Endothelial cell of umbilical vein (primary cell): ENCODE measurements around the gene RNF150. TPM values are rescaled to one million over a fixed set of nuclear protein-coding genes. Genes with fewer than 3 reads are reported as not detected.

Experiments
- BruUV-seq: library from RNA; stranded (reverse); fragments of 400-500 nt; replicated peaks from 2 replicates; lab custom pipeline; 2021; lab: Mats Ljungman, UMichigan
- CTCF ChIA-PET: fragments of 300-600, 350-600 bp; sonication (Branson Sonifier 250); formaldehyde crosslinking; loops from one replicate; lab custom pipeline; 2021; ENCODE audit warnings: antibody characterized with exemption, inconsistent platforms; lab: Charles Lee
- POLR2A ChIA-PET: fragments of 300-600, 350-600 bp; sonication (Branson Sonifier 250); formaldehyde crosslinking; loops from one replicate; lab custom pipeline; 2021; ENCODE audit warnings: antibody characterized with exemption, inconsistent platforms; lab: Charles Lee
- DNase-seq: peaks from one replicate; pipeline ENCODE4 v3.0.0-alpha.2; 2011; ENCODE audit warnings: low read depth, low spot score
- FAIRE-seq: peaks from 2 replicates; lab custom pipeline; 2011; peaks lifted over from hg19 to GRCh38; lab: Jason Lieb, UNC
- H2AFZ ChIP-seq: 2 replicates; pipeline ENCODE4 v1.6.0; 2012; ENCODE audit warnings: low read depth, low read length, control low read depth, inconsistent platforms
- H3K27ac ChIP-seq: 2 replicates; pipeline ENCODE4 v1.5.1; 2011; ENCODE audit warnings: low read depth, mild to moderate bottlenecking, control low read depth, low read length, moderate library complexity; ENCODE audit not compliant: insufficient read depth
- H3K27me3 ChIP-seq, 2 experiments: 2 replicates each; pipeline versions ENCODE4 v1.6.0 to v1.6.1; 2011; ENCODE audit warnings: low read length in 2 of 2, mixed read lengths in 1 of 2; ENCODE audit not compliant: control insufficient read depth in 2 of 2, insufficient read depth in 2 of 2
- H3K36me3 ChIP-seq, 2 experiments: 2 replicates in 1 of 2; 3 replicates in 1 of 2; pipeline ENCODE4 v1.5.1; 2011; ENCODE audit warnings: low read length in 2 of 2, mild to moderate bottlenecking in 1 of 2, moderate library complexity in 1 of 2; ENCODE audit not compliant: control insufficient read depth in 2 of 2, insufficient read depth in 2 of 2; ENCODE audit errors: extremely low read depth in 1 of 2
- H3K4me1 ChIP-seq: 3 replicates; pipeline ENCODE4 v1.5.1; 2011; ENCODE audit warnings: mild to moderate bottlenecking, low read length; ENCODE audit not compliant: control insufficient read depth, insufficient read depth; ENCODE audit errors: extremely low read depth
- H3K4me2 ChIP-seq: 2 replicates; pipeline ENCODE4 v1.6.1; 2011; ENCODE audit warnings: low read length, control low read depth, mixed read lengths; ENCODE audit not compliant: insufficient read depth
- H3K4me3 ChIP-seq, 3 experiments: fragments of 200-600 bp in 1 of 3; sonication (generic), shearing (Covaris generic) in 1 of 3; replicated peaks in 1 of 3; 2 replicates each; pipeline ENCODE4 v1.5.1; 2011 to 2016; ENCODE audit warnings: control low read depth in 3 of 3, low read length in 3 of 3, mild to moderate bottlenecking in 2 of 3, inconsistent platforms in 1 of 3, low read depth in 1 of 3, moderate library complexity in 1 of 3; ENCODE audit not compliant: insufficient read depth in 1 of 3
- H3K79me2 ChIP-seq: 2 replicates; pipeline ENCODE4 v1.6.0; 2012; ENCODE audit warnings: low read length, inconsistent platforms; ENCODE audit not compliant: control insufficient read depth, insufficient read depth
- H3K9ac ChIP-seq: replicated peaks from 2 replicates; pipeline ENCODE3; 2011; ENCODE audit warnings: low read length, control low read depth; ENCODE audit not compliant: insufficient read depth; ENCODE audit errors: extremely low read depth
- H3K9me1 ChIP-seq: replicated peaks from 3 replicates; pipeline ENCODE4 v1.6.0; 2011; ENCODE audit warnings: mild to moderate bottlenecking, low read length; ENCODE audit not compliant: control insufficient read depth, insufficient read depth; ENCODE audit errors: extremely low read depth
- H3K9me3 ChIP-seq: replicated peaks from 2 replicates; pipeline ENCODE4 v1.5.1; 2012; ENCODE audit warnings: low read length, inconsistent platforms; ENCODE audit not compliant: control insufficient read depth, insufficient read depth
- H4K20me1 ChIP-seq: replicated peaks from 2 replicates; pipeline ENCODE3; 2011; ENCODE audit warnings: mild to moderate bottlenecking, low read length; ENCODE audit not compliant: control insufficient read depth, insufficient read depth; ENCODE audit errors: extremely low read depth
- EZH2 ChIP-seq: IDR thresholded peaks from 2 replicates; pipeline ENCODE4 v1.6.1; 2012; ENCODE audit warnings: borderline replicate concordance, low read depth, mild to moderate bottlenecking, moderate library complexity, low read length, inconsistent platforms; ENCODE audit not compliant: severe bottlenecking
- FOS ChIP-seq: IDR thresholded peaks from 2 replicates; pipeline ENCODE4 v1.6.1; 2011; ENCODE audit warnings: mild to moderate bottlenecking, low read length, moderate library complexity, borderline replicate concordance; ENCODE audit not compliant: insufficient read depth
- GATA2 ChIP-seq: IDR thresholded peaks from 2 replicates; pipeline ENCODE4 v1.7.0; 2011; ENCODE audit warnings: low read depth, mild to moderate bottlenecking, moderate library complexity, mixed read lengths, low read length; ENCODE audit not compliant: insufficient read length, insufficient read depth
- JUN ChIP-seq: IDR thresholded peaks from 2 replicates; pipeline ENCODE4 v1.6.1; 2011; ENCODE audit warnings: borderline replicate concordance, low read depth; ENCODE audit not compliant: insufficient read length, insufficient read depth
- MYC ChIP-seq: IDR thresholded peaks from one replicate; pipeline ENCODE4 v1.6.1; 2011; ENCODE audit warnings: mild to moderate bottlenecking, low read depth, low read length
- POLR2A ChIP-seq: IDR thresholded peaks from 2 replicates; pipeline ENCODE4 v1.6.1; 2012; ENCODE audit warnings: low read depth, mild to moderate bottlenecking, control low read depth, low read length
- POLR2AphosphoS5 ChIP-seq: IDR thresholded peaks from 2 replicates; pipeline ENCODE4 v1.6.1; 2012; ENCODE audit warnings: low read depth, mild to moderate bottlenecking, control low read depth, low read length, moderate library complexity; ENCODE audit not compliant: insufficient read depth
- dilution Hi-C: fragments of 300-500 bp; cut with MboI; formaldehyde crosslinking; loops from one replicate; pipeline ENCODE4 v1.15.0; 2019; ENCODE audit warnings: low sequenced_read_pairs; ENCODE audit not compliant: extremely low pct_ligation_motif_present
- intact Hi-C: fragments of 100-400 bp; cut with micrococcal nuclease; formaldehyde crosslinking; loops from one replicate; pipeline ENCODE4 v1.10.0; 2022
- polyA plus RNA-seq, 4 experiments: library from polyadenylated mRNA; depleted of rRNA in 3 of 4; stranded (reverse) in 3 of 4; unstranded in 1 of 4; fragments of >200 nt; gene quantifications; 2 replicates each; pipeline versions ENCODE4 v1.2.1 to v1.2.3, GENCODE V29; 2011 to 2012; ENCODE audit warnings: missing spikeins in 1 of 4
- total RNA-seq: library from RNA; stranded (reverse); gene quantifications from 2 replicates; pipeline ENCODE4 v1.2.3, GENCODE V29; 2021
- TF ChIP-seq, protein P1 (sequence below): IDR thresholded peaks from 2 replicates; pipeline ENCODE4 v1.6.1; 2011; ENCODE audit not compliant: insufficient read depth, insufficient read length
- TF ChIP-seq, protein P2 (sequence below), 2 donors: IDR thresholded peaks; 1 replicate in 1 of 2; 2 replicates in 1 of 2; pipeline ENCODE4 v1.5.1; 2011; ENCODE audit warnings: low read length in 2 of 2, mild to moderate bottlenecking in 2 of 2, moderate library complexity in 2 of 2, control low read depth in 1 of 2, inconsistent platforms in 1 of 2, low read depth in 1 of 2; ENCODE audit not compliant: insufficient read depth in 1 of 2; ENCODE audit errors: extremely low read depth in 1 of 2

The RNF150 gene
- total and polyA plus RNA-seq, 2 donors (not counting 3 experiments of a cell fraction or from before 2014, with no cell fraction given), result 0.33 to 0.35 TPM

DNA sequence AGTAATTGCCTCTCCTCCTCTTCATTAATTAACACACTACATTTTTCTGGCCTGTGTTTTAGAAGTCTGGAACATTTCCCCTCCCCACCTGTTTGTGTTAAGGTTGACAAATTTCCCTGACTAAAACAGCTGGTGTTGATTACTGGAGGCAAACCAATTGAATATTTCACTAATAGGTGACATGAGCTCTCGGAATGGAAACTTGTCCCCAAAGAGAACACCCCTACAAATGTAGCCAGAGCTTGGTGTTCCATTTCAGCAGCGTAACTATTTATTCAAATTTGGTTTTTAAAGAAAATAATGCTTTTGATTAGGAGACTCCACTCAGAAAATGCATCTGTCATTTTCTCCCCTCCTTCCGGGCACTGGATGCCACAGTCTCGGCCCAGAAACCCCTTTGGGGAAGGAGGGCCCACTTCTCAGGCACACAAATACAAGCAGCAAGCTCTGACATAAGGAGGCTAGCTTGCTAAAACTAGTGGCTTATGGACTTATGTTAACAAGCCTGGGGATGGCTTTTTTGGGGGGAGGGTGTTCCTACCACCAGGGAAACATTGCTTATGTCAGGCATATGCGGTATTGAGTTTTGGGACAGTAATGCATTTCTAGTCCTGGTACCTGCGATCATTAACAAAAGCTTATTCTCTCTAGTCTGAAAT, 2.2 kb downstream of the RNF150 start:
- no peak for TF ChIP-seq FOS
- no peak for TF ChIP-seq POLR2AphosphoS5
- no peak for TF ChIP-seq JUN
- TF ChIP-seq POLR2A, result no peak
- TF ChIP-seq, protein P1, sequence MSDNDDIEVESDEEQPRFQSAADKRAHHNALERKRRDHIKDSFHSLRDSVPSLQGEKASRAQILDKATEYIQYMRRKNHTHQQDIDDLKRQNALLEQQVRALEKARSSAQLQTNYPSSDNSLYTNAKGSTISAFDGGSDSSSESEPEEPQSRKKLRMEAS, result no peak
- no peak for TF ChIP-seq GATA2
- no peak for TF ChIP-seq MYC
- TF ChIP-seq, protein P2, sequence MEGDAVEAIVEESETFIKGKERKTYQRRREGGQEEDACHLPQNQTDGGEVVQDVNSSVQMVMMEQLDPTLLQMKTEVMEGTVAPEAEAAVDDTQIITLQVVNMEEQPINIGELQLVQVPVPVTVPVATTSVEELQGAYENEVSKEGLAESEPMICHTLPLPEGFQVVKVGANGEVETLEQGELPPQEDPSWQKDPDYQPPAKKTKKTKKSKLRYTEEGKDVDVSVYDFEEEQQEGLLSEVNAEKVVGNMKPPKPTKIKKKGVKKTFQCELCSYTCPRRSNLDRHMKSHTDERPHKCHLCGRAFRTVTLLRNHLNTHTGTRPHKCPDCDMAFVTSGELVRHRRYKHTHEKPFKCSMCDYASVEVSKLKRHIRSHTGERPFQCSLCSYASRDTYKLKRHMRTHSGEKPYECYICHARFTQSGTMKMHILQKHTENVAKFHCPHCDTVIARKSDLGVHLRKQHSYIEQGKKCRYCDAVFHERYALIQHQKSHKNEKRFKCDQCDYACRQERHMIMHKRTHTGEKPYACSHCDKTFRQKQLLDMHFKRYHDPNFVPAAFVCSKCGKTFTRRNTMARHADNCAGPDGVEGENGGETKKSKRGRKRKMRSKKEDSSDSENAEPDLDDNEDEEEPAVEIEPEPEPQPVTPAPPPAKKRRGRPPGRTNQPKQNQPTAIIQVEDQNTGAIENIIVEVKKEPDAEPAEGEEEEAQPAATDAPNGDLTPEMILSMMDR (IDR thresholded peaks at IDR 0.05; ENCODE audit: extremely low read depth in 1 of 2, insufficient read depth in 1 of 2, low read depth in 1 of 2, low read length in 2 of 2), result no peak
- TF ChIP-seq EZH2, result no peak
- Histone ChIP-seq H3K36me3 (no peaks in the 10 kb centered on the region), H3K9ac (no peak overlapping the region), H3K4me1 (peaks cover 3% of the 10 kb centered on the region), H3K9me1 (no peaks in the 10 kb centered on the region), H3K9me3 (no peaks in the 10 kb centered on the region), H2AFZ (no peak overlapping the region), H4K20me1 (no peaks in the 10 kb centered on the region), H3K4me2 (no peak overlapping the region), H3K4me3 (no peak overlapping the region), H3K27me3 (peaks cover 30 to 49% of the 10 kb centered on the region in 2 experiments), H3K79me2 (no peaks in the 10 kb centered on the region), H3K27ac (no peak overlapping the region)
- FAIRE-seq (no peak), DNase-seq (no peak)
- intact Hi-C loops (no loop called here), dilution Hi-C loops (no loop called here)
- POLR2A ChIA-PET, result no interaction called here
- BruUV-seq, result no TSS peak
- CTCF ChIA-PET, result interaction anchor here (0.7 kb wide), 1 partner anchor 271 kb away, joined by 3 read pairs; no protein-coding TSS in a partner anchor
